ENCODE results near the gene CHTF8. TPM values are rescaled to one million over a fixed set of nuclear protein-coding genes. Genes with fewer than 3 reads are reported as not detected.

Gene CHTF8
- total RNA-seq, 1 donor from 2014 or later: 43.2 TPM

DNA sequence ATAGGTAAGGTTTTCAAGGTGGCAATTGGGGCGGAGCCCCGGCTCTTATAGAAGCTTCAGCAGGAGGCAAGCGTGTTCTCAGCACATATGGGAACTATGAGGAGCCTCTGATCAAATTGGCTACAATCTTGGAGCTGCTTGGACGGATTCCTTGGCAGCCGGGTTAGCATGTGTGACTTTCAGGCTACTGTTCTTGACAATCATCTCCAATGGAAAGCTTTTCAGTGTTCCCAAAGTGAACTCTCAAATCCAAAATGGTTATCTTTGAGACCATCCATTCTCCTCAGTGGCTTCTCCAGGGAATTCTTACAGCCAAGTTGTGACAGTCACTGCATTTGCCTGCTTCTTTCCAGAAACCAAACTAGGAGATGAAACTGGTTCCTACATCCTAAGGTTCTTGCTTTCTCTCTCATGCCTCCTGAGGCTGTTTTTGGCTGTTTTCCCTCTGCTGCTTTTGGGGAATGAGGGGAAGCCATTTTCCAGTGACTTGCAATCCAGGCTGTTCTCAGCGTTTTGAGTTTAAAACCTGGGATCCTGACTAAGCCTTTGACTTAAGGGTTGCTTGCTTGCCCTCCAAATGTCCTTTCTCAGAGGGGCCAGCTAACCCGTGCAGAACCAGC, 16.0 kb downstream of the CHTF8 start:
- peak; percentile 29 for DNase-seq (ENCODE audit: low spot score)
- intact Hi-C loops (cut with DNase I): no loop called here

DNA sequence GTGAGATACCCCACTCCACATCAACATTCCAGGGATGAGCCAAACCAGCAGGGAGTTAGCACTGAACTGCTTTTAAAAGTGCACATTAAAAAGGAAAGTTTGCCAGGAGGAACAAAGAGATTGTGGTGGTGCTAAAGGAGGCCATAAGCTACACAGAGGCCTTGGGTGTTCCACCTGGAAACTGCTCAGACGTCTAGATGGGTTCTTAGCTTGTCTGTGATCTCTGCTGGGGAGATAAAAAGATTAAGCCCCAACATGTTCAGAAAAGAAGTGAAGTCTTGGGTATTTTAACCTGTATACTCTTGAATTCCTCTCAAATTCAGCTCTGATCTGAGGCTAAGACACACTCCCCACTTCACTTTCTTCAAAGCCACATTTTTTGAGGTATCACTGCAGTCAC, 16.6 kb downstream of the CHTF8 start:
- DNase-seq (ENCODE audit: low spot score): no peak
- intact Hi-C loops (cut with DNase I): no loop called here

DNA sequence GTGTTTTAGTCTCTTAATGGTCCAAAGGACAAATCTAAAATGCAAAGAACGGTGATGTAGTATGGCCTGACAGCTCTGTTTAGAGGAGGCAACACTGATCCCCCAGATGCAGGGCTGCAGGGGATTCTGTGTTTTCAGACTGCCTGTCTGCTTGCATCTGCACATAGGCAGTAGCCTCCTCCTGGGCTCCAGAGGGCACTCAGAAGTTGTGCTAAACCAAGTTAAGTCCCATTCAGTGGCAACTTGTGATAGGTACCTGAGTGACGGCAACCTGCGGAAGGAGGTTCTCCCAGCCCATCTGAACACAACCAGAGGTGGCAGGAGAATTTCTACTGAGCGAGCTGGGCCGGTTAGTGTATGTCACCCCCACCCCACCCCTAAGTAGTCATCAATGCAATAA, 17.0 kb downstream of the CHTF8 start:
- intact Hi-C loops (cut with DNase I): no loop called here
- no peak for DNase-seq (ENCODE audit: low spot score)

DNA sequence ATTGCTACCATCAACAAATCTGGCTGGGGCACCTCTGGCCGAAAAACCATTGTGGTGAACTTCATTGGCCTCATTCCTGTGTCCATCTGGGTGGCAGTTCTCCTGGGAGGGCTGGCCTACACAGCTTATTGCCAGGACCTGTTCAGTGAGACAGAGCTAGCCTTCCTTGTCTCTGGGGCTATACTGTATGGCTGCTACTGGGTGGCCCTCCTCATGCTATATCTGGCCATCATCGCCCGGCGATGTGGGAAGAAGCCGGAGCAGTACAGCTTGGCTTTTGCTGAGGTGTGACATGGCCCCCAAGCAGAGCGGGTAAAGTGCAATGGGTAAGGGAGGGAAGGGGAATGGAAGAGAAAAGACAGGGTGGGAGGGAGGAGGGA, 17.4 kb downstream of the CHTF8 start:
- intact Hi-C loops (cut with DNase I): loop anchor here (5.0 kb wide), 1 partner anchor 268 kb away; no protein-coding TSS in a partner anchor

DNA sequence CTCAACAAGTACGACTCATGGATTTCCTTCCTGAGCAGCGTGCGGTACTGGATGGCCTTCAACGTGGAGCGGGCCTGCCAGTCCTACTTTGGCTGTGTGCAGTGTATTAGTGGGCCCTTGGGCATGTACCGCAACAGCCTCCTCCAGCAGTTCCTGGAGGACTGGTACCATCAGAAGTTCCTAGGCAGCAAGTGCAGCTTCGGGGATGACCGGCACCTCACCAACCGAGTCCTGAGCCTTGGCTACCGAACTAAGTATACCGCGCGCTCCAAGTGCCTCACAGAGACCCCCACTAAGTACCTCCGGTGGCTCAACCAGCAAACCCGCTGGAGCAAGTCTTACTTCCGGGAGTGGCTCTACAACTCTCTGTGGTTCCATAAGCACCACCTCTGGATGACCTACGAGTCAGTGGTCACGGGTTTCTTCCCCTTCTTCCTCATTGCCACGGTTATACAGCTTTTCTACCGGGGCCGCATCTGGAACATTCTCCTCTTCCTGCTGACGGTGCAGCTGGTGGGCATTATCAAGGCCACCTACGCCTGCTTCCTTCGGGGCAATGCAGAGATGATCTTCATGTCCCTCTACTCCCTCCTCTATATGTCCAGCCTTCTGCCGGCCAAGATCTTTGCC, 17.9 kb downstream of the CHTF8 start:
- intact Hi-C loops (cut with DNase I): loop anchor here (5.0 kb wide), 1 partner anchor 267 kb away; no protein-coding TSS in a partner anchor

More for the DNA sequence above, 17.4 kb downstream of the CHTF8 start:
- DNase-seq (ENCODE audit: low spot score): no peak

DNA sequence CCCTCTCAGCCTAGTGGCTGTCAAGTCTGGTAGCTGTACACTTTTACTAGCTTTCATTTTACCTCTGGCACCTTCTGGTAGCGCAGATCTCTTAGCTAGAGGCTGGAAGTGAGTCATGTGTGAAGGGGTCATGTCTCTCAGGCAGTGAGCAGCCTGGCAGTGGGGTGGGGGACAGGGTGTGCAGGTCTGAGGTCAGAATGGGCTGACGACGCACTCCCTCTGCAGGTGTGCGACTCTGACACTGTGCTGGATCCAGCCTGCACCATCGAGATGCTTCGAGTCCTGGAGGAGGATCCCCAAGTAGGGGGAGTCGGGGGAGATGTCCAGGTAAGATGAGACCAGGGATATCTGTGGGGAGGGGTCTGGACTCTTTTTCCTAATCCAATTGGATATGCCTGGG, 19.2 kb downstream of the CHTF8 start:
- DNase-seq (ENCODE audit: low spot score): peak; percentile 57
- intact Hi-C loops (cut with DNase I): loop anchor here (5.0 kb wide), 1 partner anchor 266 kb away; no protein-coding TSS in a partner anchor

More for the DNA sequence above, 17.9 kb downstream of the CHTF8 start:
- peak; percentile 73 for DNase-seq (ENCODE audit: low spot score)

DNA sequence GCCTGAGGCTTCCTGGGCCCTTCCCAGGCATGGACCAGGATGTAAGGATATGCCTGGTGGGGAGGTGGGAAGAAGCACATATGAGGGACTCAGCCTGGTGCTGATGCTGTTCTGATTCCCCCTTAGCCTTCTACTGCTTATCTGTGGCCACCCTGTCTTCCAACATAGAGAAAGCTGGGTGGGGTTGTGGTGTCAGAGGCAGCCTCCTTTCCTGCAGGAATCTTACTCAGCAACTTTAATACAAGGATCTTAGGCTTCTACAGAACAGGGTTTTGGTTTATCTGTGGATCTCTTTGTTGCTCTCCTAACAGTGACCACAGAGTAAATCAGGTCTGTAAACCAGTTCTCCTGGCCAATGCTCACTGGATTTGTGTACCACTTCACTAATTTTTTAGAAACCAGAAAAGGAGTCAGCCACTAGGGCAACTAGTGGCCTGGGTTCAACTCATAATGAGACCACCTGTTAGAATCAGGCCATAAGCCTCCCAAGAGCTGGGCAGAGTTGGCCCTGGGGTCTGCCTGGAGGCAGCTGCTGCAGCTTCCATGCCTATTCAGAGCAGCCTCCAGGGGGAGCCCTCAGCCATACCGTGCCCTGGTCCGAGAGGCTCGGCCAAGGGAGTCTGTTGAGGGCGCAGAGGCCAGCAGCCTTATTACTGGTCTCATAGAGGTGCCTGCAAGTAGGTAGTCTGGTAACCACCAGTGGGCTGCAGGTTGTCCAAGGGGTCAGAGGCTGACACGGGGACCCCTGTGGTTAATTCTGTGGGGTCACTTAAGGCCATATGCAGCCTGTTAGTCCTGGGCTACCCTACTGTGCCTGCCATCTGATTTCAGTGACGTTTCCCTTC, 19.9 kb downstream of the CHTF8 start:
- intact Hi-C loops (cut with DNase I): loop anchor here (5.0 kb wide), 1 partner anchor 265 kb away; no protein-coding TSS in a partner anchor

DNA sequence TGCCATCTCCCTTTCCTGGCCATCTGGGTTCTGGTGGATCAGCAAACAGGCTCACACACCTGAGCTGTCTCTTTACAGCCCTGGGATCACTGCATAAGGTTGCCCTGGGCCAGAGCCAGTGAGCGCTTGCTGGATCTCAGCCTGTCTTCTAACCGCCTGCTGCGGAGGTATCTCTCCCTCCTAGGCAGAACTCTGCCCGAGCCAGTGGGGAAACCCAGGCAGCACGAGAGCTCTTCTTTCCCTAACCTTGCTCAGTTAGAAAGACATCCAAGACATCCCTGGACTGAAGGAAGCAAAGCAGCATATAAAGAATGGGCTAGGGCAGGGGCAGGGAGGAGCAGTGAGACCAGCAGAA, 20.5 kb downstream of the CHTF8 start:
- intact Hi-C loops (cut with DNase I): loop anchor here (5.0 kb wide), 1 partner anchor 265 kb away; no protein-coding TSS in a partner anchor
- DNase-seq (ENCODE audit: low spot score): peak; percentile 9

More for the DNA sequence above, 19.9 kb downstream of the CHTF8 start:
- peak; percentile 74 for DNase-seq (ENCODE audit: low spot score)

DNA sequence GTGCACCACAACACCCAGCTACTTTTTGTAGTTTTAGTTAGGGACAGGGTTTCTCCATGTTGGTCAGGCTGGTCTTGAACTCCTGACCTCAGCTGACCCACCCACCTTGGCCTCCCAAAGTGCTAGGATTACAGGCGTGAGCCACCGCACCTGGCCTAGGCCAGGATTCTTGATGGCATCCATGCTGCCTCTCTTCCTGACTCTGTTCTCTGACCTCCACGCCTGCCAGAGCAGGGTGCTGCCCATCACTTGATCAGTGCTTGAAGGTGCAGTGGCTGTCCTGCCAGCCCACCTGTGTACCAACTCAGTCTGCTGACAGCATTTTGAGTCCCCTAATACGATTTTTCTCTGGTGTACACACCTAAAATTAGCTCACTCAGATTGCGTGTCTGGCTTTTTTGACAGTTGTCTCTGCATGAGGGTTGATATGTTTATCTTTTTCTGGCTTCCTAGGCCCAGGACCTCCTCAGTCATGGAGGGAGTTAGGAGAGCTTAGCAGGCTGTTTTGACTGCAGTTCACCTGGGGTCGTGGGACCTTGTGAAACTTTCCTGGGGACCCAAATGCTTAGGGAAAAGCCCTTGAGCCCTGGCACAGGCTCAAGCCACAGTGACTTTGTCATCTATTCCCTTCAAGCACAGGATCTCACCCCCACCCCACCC, 21.0 kb downstream of the CHTF8 start:
- intact Hi-C loops (cut with DNase I): loop anchor here (5.0 kb wide), 1 partner anchor 264 kb away; no protein-coding TSS in a partner anchor

DNA sequence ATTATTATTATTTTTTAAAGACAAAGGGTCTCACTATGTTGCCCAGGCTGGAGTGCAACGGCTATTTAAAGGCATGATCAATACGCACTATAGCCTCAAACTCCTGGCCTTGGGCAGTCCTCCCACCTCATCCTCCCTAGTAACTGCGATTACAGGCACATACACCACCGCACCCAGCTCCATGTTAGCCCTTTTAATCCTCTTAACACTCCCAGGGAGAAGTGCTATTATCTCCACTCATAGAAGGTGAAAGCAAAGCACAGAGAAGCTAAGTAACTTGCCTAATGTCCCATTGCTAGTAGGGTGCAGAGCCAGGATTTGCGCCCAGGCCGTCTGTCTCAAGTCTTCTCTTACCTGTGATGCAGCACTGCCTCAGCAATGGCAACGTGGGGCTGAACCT, 22.0 kb downstream of the CHTF8 start:
- intact Hi-C loops (cut with DNase I): loop anchor here (5.0 kb wide), 1 partner anchor 263 kb away; no protein-coding TSS in a partner anchor
- DNase-seq (ENCODE audit: low spot score): peak; percentile 20

More for the DNA sequence above, 21.0 kb downstream of the CHTF8 start:
- DNase-seq (ENCODE audit: low spot score): peak; percentile 63

DNA sequence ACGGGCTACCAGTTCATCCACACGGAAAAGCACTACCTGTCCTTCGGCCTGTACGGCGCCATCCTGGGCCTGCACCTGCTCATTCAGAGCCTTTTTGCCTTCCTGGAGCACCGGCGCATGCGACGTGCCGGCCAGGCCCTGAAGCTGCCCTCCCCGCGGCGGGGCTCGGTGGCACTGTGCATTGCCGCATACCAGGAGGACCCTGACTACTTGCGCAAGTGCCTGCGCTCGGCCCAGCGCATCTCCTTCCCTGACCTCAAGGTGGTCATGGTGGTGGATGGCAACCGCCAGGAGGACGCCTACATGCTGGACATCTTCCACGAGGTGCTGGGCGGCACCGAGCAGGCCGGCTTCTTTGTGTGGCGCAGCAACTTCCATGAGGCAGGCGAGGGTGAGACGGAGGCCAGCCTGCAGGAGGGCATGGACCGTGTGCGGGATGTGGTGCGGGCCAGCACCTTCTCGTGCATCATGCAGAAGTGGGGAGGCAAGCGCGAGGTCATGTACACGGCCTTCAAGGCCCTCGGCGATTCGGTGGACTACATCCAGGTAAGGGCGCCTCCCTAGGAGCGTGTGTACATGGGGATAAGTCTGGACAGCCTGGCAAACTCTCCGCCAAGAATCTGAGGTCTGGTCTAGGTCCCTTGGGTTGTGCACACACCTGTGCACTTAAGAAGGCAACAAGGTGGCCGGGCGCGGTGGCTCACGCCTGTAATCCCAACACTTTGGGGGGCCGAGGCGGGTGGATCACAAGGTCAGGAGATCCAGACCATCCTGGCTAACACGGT, 22.7 kb downstream of the CHTF8 start:
- intact Hi-C loops (cut with DNase I): loop anchor here (5.0 to 10.0 kb wide), 3 partner anchors 115 to 262 kb away; no protein-coding TSS in a partner anchor
- no peak for DNase-seq (ENCODE audit: low spot score)

DNA sequence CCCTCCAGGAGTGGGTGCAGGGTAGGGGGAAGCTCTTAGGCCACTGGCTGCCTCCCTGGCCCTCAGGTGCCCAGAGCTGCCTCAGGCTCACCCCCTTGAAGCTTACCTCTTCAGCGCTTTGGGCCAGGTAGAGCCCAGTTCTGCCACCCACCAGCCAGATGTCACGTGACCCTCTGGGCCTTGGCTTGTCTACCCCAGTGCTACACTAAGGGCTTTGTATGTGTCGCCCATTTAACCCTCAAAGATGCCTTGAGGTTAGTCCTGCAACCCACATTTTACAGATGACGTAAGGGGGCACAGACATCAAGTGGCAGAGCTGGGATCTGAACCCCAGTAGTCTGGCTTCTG, 23.5 kb downstream of the CHTF8 start:
- intact Hi-C loops (cut with DNase I): loop anchor here (5.0 to 10.0 kb wide), 2 partner anchors 114 to 207 kb away; no protein-coding TSS in a partner anchor
- DNase-seq (ENCODE audit: low spot score): no peak

DNA sequence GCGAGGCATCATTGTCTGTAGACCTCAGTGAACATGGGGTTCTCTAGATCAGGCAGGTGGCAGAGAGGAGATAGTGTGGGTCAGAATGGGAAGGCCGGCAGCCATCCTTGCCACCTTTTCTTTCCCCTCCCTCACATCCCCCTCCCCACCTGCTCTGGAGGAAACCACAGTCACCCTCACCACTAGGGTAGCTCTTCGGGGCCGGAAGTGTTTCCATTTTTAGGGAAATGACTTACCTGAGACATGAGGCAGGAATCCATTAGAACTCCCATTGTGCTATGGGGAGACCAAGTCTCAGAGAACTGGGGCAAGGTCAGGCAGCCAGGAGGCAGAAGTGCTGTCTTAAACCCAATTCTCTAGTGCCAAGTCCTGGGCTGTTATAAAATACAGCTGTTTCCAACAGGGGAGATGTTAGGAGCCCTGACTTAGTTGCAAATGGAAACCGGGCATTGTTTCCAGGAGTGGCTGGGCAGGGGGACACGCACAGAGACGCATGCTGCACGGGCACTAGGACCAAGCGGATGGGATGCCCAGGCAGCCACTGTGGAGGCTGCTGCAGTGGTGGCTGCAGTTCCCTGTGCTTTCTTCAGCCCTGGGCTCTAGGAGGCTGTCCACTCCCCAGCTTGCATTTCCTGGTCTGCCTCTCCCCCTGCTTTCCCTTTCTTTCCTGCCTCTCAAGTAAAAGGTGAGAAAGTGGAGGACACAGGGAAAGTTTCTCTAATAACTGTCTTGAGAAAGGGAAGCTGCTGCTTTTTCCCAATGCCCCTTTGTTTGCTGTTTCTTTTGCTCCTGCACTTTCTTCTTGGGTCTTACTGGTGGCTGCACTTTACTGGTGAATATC, 24.1 kb downstream of the CHTF8 start:
- intact Hi-C loops (cut with DNase I): loop anchor here (5.0 to 10.0 kb wide), 2 partner anchors 113 to 206 kb away; no protein-coding TSS in a partner anchor
- no peak for DNase-seq (ENCODE audit: low spot score)

DNA sequence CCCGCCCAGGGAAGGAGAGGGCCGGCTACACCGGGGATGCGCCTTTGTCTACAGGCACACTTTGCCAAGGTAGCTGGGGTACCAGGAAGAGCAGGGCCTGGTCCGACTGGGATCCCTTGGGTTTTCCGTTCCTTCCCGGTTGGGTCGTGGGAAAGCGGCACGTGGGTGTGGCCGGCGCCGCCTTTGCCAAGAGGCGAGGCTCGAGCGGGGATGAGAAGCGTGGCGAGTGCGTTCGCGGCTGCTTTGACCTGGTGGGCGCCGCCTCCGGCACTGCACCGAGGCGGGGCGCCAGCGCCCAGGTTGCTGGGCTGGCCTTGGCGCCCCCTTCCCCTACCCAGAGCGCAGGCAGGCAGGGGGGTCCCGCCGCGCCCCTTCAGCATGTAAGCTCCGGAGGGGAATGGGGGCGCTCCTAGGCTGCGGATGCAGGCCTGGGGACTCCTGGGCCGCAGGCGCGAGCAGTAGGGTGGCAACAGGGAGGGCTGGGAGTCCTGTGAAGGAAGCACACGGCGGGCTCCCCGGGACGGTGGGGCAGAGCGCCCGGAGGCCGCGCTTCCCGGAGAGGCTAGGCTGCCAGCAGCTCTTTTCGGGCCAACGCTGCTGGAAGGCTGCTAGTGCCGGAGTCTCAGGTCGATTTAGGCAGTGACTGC, 24.9 kb downstream of the CHTF8 start:
- intact Hi-C loops (cut with DNase I): loop anchor here (5.0 to 10.0 kb wide), 2 partner anchors 113 to 205 kb away; no protein-coding TSS in a partner anchor
- DNase-seq (ENCODE audit: low spot score): no peak

DNA sequence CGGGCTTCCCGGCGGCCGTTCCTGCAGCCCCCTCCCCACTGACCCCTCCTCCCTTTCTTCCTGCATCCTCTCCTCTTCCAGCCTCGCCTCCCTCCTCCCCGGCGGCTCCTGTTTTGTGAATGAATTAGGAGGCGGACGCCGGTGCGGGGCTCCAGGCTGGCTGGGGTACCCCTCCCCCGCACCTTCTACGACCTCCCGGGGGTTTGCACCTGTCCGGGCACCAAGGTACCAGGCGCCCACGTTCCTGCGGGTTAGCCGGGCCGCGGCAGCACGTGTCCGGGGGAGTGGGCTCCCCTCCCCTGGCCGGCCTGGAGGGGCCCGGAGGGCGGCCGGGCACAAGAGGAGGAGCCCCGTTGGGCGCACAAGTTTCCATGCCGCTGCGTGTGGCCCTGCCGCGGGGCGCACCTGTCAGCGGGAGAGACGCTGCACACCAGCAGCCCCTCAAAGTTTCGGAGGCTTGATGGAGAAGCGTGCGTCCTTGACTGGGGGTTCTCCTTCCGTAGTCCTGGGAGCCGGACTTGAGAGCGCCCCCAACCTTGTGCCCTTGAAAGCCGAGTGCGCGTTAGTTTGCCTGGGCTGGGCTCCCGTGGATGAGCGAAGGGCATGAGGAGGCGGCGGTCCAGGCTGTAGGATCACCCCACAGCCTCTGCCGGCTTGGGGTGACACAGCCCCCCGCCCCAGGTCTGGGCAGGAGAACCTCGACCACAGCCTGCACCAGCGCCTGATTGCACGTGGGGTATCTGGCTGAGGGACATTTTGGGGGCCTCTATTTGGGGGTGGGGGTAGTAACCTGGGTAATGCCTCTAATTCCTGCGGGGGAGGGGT, 25.7 kb downstream of the CHTF8 start:
- DNase-seq (ENCODE audit: low spot score): no peak
- intact Hi-C loops (cut with DNase I): loop anchor here (5.0 to 10.0 kb wide), 2 partner anchors 112 to 204 kb away; no protein-coding TSS in a partner anchor

All from cardiac septum (tissue), 1 donor.